GM23248 (cell line): ENCODE data around the gene BAIAP2. TPM values are rescaled to one million over a fixed set of nuclear protein-coding genes. Genes with fewer than 3 reads are reported as not detected.

Source experiments
- DNase-seq: peaks from one replicate; pipeline ENCODE4 v3.0.0-alpha.2; 2015
- H2AFZ ChIP-seq: fragments of 200-600 bp; sonication (generic); 2 replicates; pipeline ENCODE4 v1.6.1; 2016; ENCODE audit warnings: antibody characterized with exemption
- H3F3A ChIP-seq: fragments of 200-600 bp; sonication (generic); 2 replicates; pipeline ENCODE4 v1.6.1; 2016; ENCODE audit warnings: mild to moderate bottlenecking, antibody characterized with exemption, mixed run types; ENCODE audit not compliant: insufficient read depth
- H3K27ac ChIP-seq: fragments of 200-600 bp; sonication (generic); 2 replicates; pipeline ENCODE4 v1.5.1; 2016; ENCODE audit warnings: mild to moderate bottlenecking
- H3K27me3 ChIP-seq: fragments of 200-600 bp; sonication (generic); replicated peaks from 2 replicates; pipeline ENCODE4 v1.6.1; 2016; ENCODE audit warnings: mild to moderate bottlenecking; ENCODE audit not compliant: insufficient read depth
- H3K36me3 ChIP-seq: fragments of 200-600 bp; sonication (generic); 2 replicates; pipeline ENCODE4 v1.6.1; 2016; ENCODE audit warnings: low read depth, mild to moderate bottlenecking
- H3K4me1 ChIP-seq: fragments of 200-600 bp; sonication (generic); 2 replicates; pipeline ENCODE4 v1.6.1; 2016; ENCODE audit warnings: mild to moderate bottlenecking; ENCODE audit not compliant: insufficient read depth
- H3K4me2 ChIP-seq: fragments of 200-600 bp; sonication (generic); one replicate; pipeline ENCODE4 v1.6.1; 2016; ENCODE audit warnings: mild to moderate bottlenecking; ENCODE audit not compliant: unreplicated experiment
- H3K4me3 ChIP-seq: fragments of 200-600 bp; sonication (generic); 2 replicates; pipeline ENCODE4 v1.5.1; 2016; ENCODE audit warnings: mild to moderate bottlenecking
- H3K79me2 ChIP-seq: fragments of 200-600 bp; sonication (generic); 2 replicates; pipeline ENCODE4 v1.6.1; 2016; ENCODE audit warnings: mild to moderate bottlenecking; ENCODE audit not compliant: insufficient read depth
- H3K9ac ChIP-seq: fragments of 200-600 bp; sonication (generic); 2 replicates; pipeline ENCODE4 v1.6.1; 2016; ENCODE audit warnings: mild to moderate bottlenecking
- H3K9me2 ChIP-seq: fragments of 200-600 bp; sonication (generic); 2 replicates; pipeline ENCODE4 v1.6.1; 2016; ENCODE audit warnings: mixed run types, mild to moderate bottlenecking, moderate library complexity; ENCODE audit not compliant: insufficient read depth
- H3K9me3 ChIP-seq: fragments of 200-600 bp; sonication (generic); one replicate; pipeline ENCODE4 v1.6.1; 2017; ENCODE audit warnings: low read depth
- H4K20me1 ChIP-seq: fragments of 200-600 bp; sonication (generic); 2 replicates; pipeline ENCODE4 v1.6.0; 2016; ENCODE audit not compliant: insufficient read depth
- EZH2 ChIP-seq: fragments of 200-600 bp; sonication (generic); IDR thresholded peaks from 2 replicates; pipeline ENCODE4 v1.6.1; 2018; ENCODE audit warnings: antibody characterized with exemption, mild to moderate bottlenecking; ENCODE audit not compliant: insufficient read depth, poor library complexity, severe bottlenecking
- EZH2phosphoT487 ChIP-seq: fragments of 200-600 bp; sonication (generic); IDR thresholded peaks from 2 replicates; pipeline ENCODE4 v1.6.1; 2018; ENCODE audit warnings: antibody characterized with exemption, moderate library complexity, mild to moderate bottlenecking, low read depth; ENCODE audit not compliant: insufficient read depth
- WGBS, 2 experiments: methylation state at CpG; one replicate each; pipeline ENCODE4 v1.1.6; 2015 to 2017; ENCODE audit warnings: low lambda C conversion rate in 2 of 2, low coverage in 1 of 2; ENCODE audit errors: missing lambda C conversion rate in 2 of 2; 5-methylcytosine and 5-hydroxymethylcytosine counted together
- in situ Hi-C: fragments of 300-500 bp; cut with MboI; formaldehyde crosslinking; loops from 2 replicates; pipeline ENCODE4 v1.15.0; 2020
- polyA plus RNA-seq: library from polyadenylated mRNA; unstranded; fragments of >200 nt; fragmentation: Nextera tagmentation; extraction: Ambion mirVana; gene quantifications from 2 replicates; pipeline ENCODE4 v1.2.1, GENCODE V29; 2016
- total RNA-seq: library from RNA; depleted of rRNA; stranded (reverse); fragments of >200 nt; shearing (Covaris generic); gene quantifications from 2 replicates; pipeline ENCODE4 v1.2.3, GENCODE V29; 2014

Gene BAIAP2
- total and polyA plus RNA-seq, 2 experiments from 2014 or later: 28.2 to 31.7 TPM

GRCh38 chr17:81010935-81011334, 24.0 kb upstream of the BAIAP2 start:
- WGBS, 2 experiments: 56 to 63% methylated on average over 2 of the region's 2 CpGs
- Histone ChIP-seq H3K4me3 (no peak overlapping the region), H3K4me1 (no peaks in the 10 kb centered on the region), H3K36me3 (no peaks in the 10 kb centered on the region), H3K9me2 (no peaks in the 10 kb centered on the region), H3K27ac (no peak overlapping the region), H3F3A (peaks cover 8% of the 10 kb centered on the region; the same call in 1 of the 2 replicates), H3K9me3 (no peaks in the 10 kb centered on the region), H4K20me1 (no peaks in the 10 kb centered on the region), H3K79me2 (no peaks in the 10 kb centered on the region), H3K9ac (no peak overlapping the region), H3K27me3 (peaks cover 10% of the 10 kb centered on the region; the same call in 1 of the 2 replicates), H2AFZ (no peak overlapping the region), H3K4me2 (no peak overlapping the region)
- in situ Hi-C loops: no loop called here
- no peak for DNase-seq
- TF ChIP-seq EZH2phosphoT487: no peak
- TF ChIP-seq EZH2: no peak

GRCh38 chr17:81011951-81012350, 23.0 kb upstream of the BAIAP2 start:
- Histone ChIP-seq H4K20me1 (no peaks in the 10 kb centered on the region), H3K9me3 (no peaks in the 10 kb centered on the region), H3K36me3 (no peaks in the 10 kb centered on the region), H3K4me3 (no peak overlapping the region), H3F3A (peaks cover 5% of the 10 kb centered on the region; the same call in 1 of the 2 replicates), H3K4me1 (no peaks in the 10 kb centered on the region), H3K9ac (no peak overlapping the region), H3K4me2 (no peak overlapping the region), H3K27ac (no peak overlapping the region), H3K79me2 (no peaks in the 10 kb centered on the region), H2AFZ (no peak overlapping the region), H3K27me3 (peaks cover 7% of the 10 kb centered on the region; the same call in 1 of the 2 replicates), H3K9me2 (no peaks in the 10 kb centered on the region)
- 61 to 64% methylated on average over 3 of the region's 3 CpGs for WGBS, 2 experiments
- TF ChIP-seq EZH2 (no peak), EZH2phosphoT487 (no peak)
- DNase-seq: no peak
- in situ Hi-C loops: no loop called here

- H3K27ac ChIP-seq: no peak overlapping the region
- no peak overlapping the region for H2AFZ ChIP-seq
- no peaks in the 10 kb centered on the region for H3K36me3 ChIP-seq
- no peaks in the 10 kb centered on the region for H3K9me3 ChIP-seq
- H3F3A ChIP-seq: no peaks in the 10 kb centered on the region
- H4K20me1 ChIP-seq: no peaks in the 10 kb centered on the region
- in situ Hi-C loops: no loop called here
- no peaks in the 10 kb centered on the region for H3K9me2 ChIP-seq
- no peak overlapping the region for H3K4me2 ChIP-seq
- no peak overlapping the region for H3K9ac ChIP-seq
- TF ChIP-seq EZH2phosphoT487 (no peak), EZH2 (no peak)
- H3K4me1 ChIP-seq: peaks cover 2% of the 10 kb centered on the region
- 77 to 80% methylated on average over 13 of the region's 13 CpGs for WGBS, 2 experiments
- H3K79me2 ChIP-seq: no peaks in the 10 kb centered on the region
- no peak overlapping the region for H3K4me3 ChIP-seq
- no peak for DNase-seq
- H3K27me3 ChIP-seq: peaks cover 7% of the 10 kb centered on the region; the same call in 1 of the 2 replicates
These were observed 22.1 kb upstream of the BAIAP2 start for GRCh38 chr17:81012574-81013447.

- peaks cover 7% of the 10 kb centered on the region; the same call in 1 of the 2 replicates for H3K27me3 ChIP-seq
These were observed 21.3 kb upstream of the BAIAP2 start for GRCh38 chr17:81013642-81014041.

More at GRCh38 chr17:81013642-81014041, 21.3 kb upstream of the BAIAP2 start:
- Histone ChIP-seq H3K4me3 (no peak overlapping the region), H3K4me1 (peaks cover 9% of the 10 kb centered on the region), H3K79me2 (no peaks in the 10 kb centered on the region), H3K36me3 (no peaks in the 10 kb centered on the region), H3K9me3 (no peaks in the 10 kb centered on the region), H4K20me1 (no peaks in the 10 kb centered on the region), H3K27ac (no peak overlapping the region), H3K4me2 (no peak overlapping the region), H3K9ac (no peak overlapping the region), H3F3A (no peaks in the 10 kb centered on the region), H3K9me2 (no peaks in the 10 kb centered on the region), H2AFZ (no peak overlapping the region)
- in situ Hi-C loops: no loop called here
- 76 to 80% methylated on average over 6 of the region's 6 CpGs for WGBS, 2 experiments
- TF ChIP-seq EZH2phosphoT487: no peak
- TF ChIP-seq EZH2: no peak
- DNase-seq: no peak
